Ectodermal cell (in vitro differentiated cells): ENCODE measurements around the gene NCS1.

ENCODE experiments used
- H3K27ac ChIP-seq: 2 replicates; pipeline ENCODE4 v1.7.0; 2013; ENCODE audit warnings: mild to moderate bottlenecking, low read depth, low read length; ENCODE audit not compliant: insufficient read depth, poor library complexity, severe bottlenecking
- H3K27me3 ChIP-seq: 2 replicates; pipeline ENCODE4 v1.7.0; 2013; ENCODE audit warnings: mild to moderate bottlenecking, low read length; ENCODE audit not compliant: insufficient read depth, control insufficient read depth, poor library complexity, severe bottlenecking
- H3K36me3 ChIP-seq: one replicate; pipeline ENCODE4 v1.7.0; 2013; ENCODE audit warnings: low read length; ENCODE audit not compliant: control insufficient read depth, insufficient read depth
- H3K4me1 ChIP-seq: one replicate; pipeline ENCODE4 v1.7.0; 2013; ENCODE audit warnings: low read length; ENCODE audit not compliant: control insufficient read depth, insufficient read depth
- H3K4me3 ChIP-seq: 2 replicates; pipeline ENCODE4 v1.7.0; 2013; ENCODE audit warnings: low read depth, low read length, control low read depth; ENCODE audit not compliant: insufficient read depth
- H3K9me3 ChIP-seq: 2 replicates; pipeline ENCODE4 v1.7.0; 2013; ENCODE audit warnings: mild to moderate bottlenecking, low read length, moderate library complexity; ENCODE audit not compliant: control insufficient read depth
- WGBS, 2 experiments: methylation state at CpG; one replicate each; pipeline ENCODE4 v1.1.7; 2013; ENCODE audit warnings: missing lambda C conversion rate in 2 of 2; 5-methylcytosine and 5-hydroxymethylcytosine counted together

Gene NCS1

DNA sequence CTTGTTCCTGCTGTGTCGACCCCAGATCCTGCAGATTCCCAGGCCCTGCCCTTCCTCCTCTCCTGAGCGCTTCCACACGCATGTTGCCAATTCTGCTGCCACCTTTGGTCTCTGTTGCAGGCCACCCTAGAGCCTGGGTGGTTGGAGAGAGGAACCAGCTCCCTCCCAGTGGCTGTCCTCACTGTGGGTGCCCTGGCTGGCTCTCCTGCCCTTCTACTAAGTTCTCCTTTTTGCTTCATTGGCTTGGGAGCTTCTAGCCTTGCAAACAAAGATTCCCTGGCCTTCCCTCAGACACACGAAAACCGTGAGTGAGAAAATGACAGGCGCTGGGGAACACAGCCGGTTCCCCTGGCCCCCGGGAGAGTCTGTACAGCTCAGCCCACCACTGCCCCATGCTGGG lies 14.2 kb upstream of the NCS1 start:
- H3K27me3 ChIP-seq = no peaks in the 10 kb centered on the region
- no peak overlapping the region for H3K4me3 ChIP-seq
- no peaks in the 10 kb centered on the region for H3K36me3 ChIP-seq
- H3K4me1 ChIP-seq = no peaks in the 10 kb centered on the region
- H3K9me3 ChIP-seq = no peaks in the 10 kb centered on the region
- H3K27ac ChIP-seq = no peak overlapping the region
- WGBS, 2 experiments = 86 to 91% methylated on average over 8 of the region's 8 CpGs

- no peaks in the 10 kb centered on the region for H3K9me3 ChIP-seq
- WGBS, 2 experiments = 90 to 96% methylated on average over 8 of the region's 8 CpGs
- no peaks in the 10 kb centered on the region for H3K4me1 ChIP-seq
- H3K27me3 ChIP-seq = no peaks in the 10 kb centered on the region
- H3K36me3 ChIP-seq = no peaks in the 10 kb centered on the region
- no peak overlapping the region for H3K4me3 ChIP-seq
- H3K27ac ChIP-seq = no peak overlapping the region
Observed at GRCh38 chr9:130159057-130159456, 13.1 kb upstream of the NCS1 start.

DNA sequence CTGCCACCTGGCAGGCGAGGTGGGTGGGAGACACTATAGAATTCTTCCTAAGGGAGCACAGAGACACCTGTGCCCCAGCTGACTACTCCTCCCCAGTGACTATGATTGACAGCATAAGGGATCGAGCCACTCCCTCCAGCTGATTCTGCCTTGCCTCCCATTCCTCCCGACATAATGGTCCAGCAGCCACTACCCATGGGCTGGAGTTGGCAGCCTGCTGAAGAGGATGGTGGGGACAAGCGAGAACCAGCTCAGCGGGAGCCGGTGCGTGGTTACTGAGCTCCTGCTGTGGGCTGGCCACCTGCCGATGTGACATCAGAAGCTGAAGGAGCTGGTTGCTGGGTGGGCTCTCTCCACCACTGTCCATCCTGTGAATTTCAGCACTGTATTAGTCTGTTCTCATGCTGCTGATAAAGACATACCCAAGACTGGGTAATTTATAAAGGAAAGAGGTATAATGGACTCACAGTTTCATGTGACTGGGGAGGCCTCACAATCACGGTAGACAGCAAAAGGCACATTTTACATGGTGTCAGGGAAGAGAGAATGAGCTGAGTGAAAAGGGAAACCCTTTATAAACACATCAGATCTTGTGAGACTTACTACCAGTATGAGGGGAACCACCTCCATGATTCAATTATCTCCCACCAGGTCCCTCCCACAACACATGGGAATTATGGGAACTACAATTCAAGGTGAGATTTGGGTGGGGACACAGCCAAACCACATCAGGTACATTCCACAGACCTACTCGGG lies 12.1 kb upstream of the NCS1 start:
- H3K36me3 ChIP-seq = no peaks in the 10 kb centered on the region
- no peak overlapping the region for H3K27ac ChIP-seq
- H3K4me3 ChIP-seq = no peak overlapping the region
- no peaks in the 10 kb centered on the region for H3K27me3 ChIP-seq
- H3K9me3 ChIP-seq = no peaks in the 10 kb centered on the region
- 83 to 86% methylated on average over 10 of the region's 10 CpGs for WGBS, 2 experiments
- no peaks in the 10 kb centered on the region for H3K4me1 ChIP-seq

- Histone ChIP-seq H3K27me3 (no peaks in the 10 kb centered on the region), H3K27ac (no peak overlapping the region), H3K4me1 (no peaks in the 10 kb centered on the region), H3K4me3 (no peak overlapping the region), H3K9me3 (no peaks in the 10 kb centered on the region), H3K36me3 (no peaks in the 10 kb centered on the region)
- WGBS, 2 experiments = 94 to 96% methylated on average over 3 of the region's 3 CpGs
Observed at GRCh38 chr9:130160862-130161470, 11.2 kb upstream of the NCS1 start.

DNA sequence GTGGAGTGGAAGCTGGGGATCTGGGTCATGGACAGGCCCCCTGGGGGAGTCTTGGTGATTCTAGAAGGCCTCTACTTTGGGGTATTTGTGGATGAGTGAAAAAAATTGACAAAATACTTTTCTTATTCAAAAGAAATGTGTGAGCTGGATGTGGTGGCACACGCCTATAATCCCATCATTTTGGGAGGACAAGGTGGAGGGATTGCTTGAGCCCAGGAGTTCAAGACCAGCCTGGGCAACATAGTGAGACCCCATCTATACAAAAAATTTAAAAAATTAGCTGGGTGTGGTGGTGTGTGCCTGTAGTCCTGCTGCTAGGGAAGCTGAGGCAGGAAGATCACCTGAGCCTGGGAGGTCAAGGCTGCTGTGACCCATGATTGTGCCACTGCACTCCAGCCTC lies 6.6 kb upstream of the NCS1 start:
- Histone ChIP-seq H3K27ac (no peak overlapping the region), H3K4me1 (no peaks in the 10 kb centered on the region), H3K27me3 (no peaks in the 10 kb centered on the region), H3K9me3 (no peaks in the 10 kb centered on the region), H3K4me3 (no peak overlapping the region), H3K36me3 (no peaks in the 10 kb centered on the region)
- WGBS, 2 experiments = 100% methylated on average over 1 of the region's 1 CpG

GRCh38 chr9:130166399-130166798 lies 5.8 kb upstream of the NCS1 start:
- H3K4me3 ChIP-seq = no peak overlapping the region
- H3K4me1 ChIP-seq = no peaks in the 10 kb centered on the region
- no peak overlapping the region for H3K27ac ChIP-seq
- H3K27me3 ChIP-seq = peaks cover 6% of the 10 kb centered on the region
- H3K9me3 ChIP-seq = no peaks in the 10 kb centered on the region
- H3K36me3 ChIP-seq = no peaks in the 10 kb centered on the region
- WGBS, 2 experiments = 95 to 98% methylated on average over 3 of the region's 4 CpGs

DNA sequence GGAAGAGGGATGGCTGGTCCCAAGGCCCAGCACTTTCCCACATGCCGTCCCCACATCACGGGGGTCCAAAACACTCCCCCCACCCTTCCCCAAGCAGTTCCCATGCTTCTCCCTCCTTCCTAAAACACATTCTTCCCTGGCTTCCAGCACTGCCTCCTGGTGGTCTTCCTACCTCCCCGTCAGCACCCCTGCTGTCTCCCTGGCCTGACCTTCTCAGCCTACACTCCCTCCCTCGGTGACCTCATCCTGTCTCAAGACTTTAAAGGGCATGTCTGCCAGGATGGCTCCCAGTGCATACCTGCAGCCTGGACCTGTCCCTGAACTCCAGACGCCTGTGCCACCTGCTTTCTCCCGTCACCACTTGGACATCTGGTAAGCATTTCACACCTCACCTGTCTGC lies 4.3 kb upstream of the NCS1 start:
- no peak overlapping the region for H3K27ac ChIP-seq
- H3K36me3 ChIP-seq = no peaks in the 10 kb centered on the region
- H3K4me3 ChIP-seq = no peak overlapping the region
- WGBS, 2 experiments = 65 to 67% methylated on average over 6 of the region's 6 CpGs
- no peaks in the 10 kb centered on the region for H3K9me3 ChIP-seq
- H3K27me3 ChIP-seq = peaks cover 6% of the 10 kb centered on the region
- no peaks in the 10 kb centered on the region for H3K4me1 ChIP-seq

GRCh38 chr9:130171226-130172148 lies 717 bp upstream of the NCS1 start:
- Histone ChIP-seq H3K4me3 (peak overlapping the region; percentile 49), H3K36me3 (no peaks in the 10 kb centered on the region), H3K27ac (no peak overlapping the region), H3K9me3 (no peaks in the 10 kb centered on the region), H3K4me1 (peaks cover 17% of the 10 kb centered on the region), H3K27me3 (peaks cover 6% of the 10 kb centered on the region)
- WGBS, 2 experiments = 25% methylated on average over 45 of the region's 45 CpGs

DNA sequence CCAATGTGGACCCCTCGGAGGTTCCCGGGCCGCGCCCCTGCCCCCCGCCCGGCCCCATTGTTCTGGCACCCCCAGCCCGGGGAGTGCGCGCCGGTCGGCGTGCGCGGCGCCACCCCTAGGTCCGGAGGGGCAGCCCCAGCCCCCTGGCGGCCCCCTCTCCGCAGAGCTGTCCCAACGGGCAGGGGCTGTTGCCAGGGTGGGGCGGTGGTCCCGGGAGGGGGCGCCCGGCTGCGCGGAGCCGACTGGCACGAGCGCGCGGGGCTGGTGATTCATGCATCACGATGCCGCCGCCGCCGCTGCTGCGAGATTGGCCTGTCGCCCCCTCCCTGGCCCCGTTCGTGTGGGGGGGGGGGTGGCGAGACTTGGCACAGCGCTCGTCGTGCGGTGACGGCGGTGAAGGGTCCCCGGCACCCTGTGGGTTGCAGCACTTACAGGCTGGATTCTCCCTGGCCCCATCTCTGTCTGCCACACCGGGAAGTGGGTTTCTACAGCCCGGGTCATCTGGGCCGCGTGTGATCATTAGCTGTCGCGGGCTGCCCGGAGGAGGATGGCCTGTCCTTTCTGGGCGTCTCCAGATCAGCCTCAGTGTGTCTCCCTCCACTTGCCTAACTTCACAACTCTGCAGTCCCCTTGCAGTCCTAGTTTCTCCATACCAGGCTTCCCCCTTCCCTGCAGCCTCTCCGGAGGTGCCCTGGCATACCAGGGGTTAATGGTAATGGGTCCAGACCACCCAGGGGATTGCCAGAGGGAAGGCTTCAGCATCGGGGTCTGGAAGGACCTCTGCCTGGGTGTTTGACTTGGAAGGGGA lies 858 bp downstream of the NCS1 start:
- WGBS, 2 experiments = 1% methylated on average over 57 of the region's 57 CpGs
- H3K36me3 ChIP-seq = no peaks in the 10 kb centered on the region
- H3K4me3 ChIP-seq = peak overlapping the region; percentile 65
- no peak overlapping the region for H3K27ac ChIP-seq
- no peaks in the 10 kb centered on the region for H3K9me3 ChIP-seq
- peaks cover 17% of the 10 kb centered on the region for H3K4me1 ChIP-seq
- H3K27me3 ChIP-seq = peaks cover 6% of the 10 kb centered on the region
